GM12875 (cell line): Measurements from ENCODE around the gene VANGL2.

ENCODE experiments used
- H3K4me3 ChIP-seq: one replicate; pipeline ENCODE4 v1.5.1; 2011; ENCODE audit warnings: low read depth, low read length, control low read depth
- TF ChIP-seq, protein P1 (sequence below): IDR thresholded peaks from 2 replicates; pipeline ENCODE4 v1.5.1; 2011; ENCODE audit warnings: low read depth, mild to moderate bottlenecking, control low read depth, inconsistent platforms, low read length, moderate library complexity, borderline replicate concordance; ENCODE audit not compliant: insufficient read depth

Gene VANGL2

GRCh38 chr1:160400223-160400645 is at the start of gene VANGL2:
Gene VANGL2, plus strand, starts transcription at chr1:160400564. Its CDS starts 15,274 bp downstream, at chr1:160415838.
- H3K4me3 ChIP-seq, result no peak within 1 kb of the TSS
- TF ChIP-seq, protein P1, sequence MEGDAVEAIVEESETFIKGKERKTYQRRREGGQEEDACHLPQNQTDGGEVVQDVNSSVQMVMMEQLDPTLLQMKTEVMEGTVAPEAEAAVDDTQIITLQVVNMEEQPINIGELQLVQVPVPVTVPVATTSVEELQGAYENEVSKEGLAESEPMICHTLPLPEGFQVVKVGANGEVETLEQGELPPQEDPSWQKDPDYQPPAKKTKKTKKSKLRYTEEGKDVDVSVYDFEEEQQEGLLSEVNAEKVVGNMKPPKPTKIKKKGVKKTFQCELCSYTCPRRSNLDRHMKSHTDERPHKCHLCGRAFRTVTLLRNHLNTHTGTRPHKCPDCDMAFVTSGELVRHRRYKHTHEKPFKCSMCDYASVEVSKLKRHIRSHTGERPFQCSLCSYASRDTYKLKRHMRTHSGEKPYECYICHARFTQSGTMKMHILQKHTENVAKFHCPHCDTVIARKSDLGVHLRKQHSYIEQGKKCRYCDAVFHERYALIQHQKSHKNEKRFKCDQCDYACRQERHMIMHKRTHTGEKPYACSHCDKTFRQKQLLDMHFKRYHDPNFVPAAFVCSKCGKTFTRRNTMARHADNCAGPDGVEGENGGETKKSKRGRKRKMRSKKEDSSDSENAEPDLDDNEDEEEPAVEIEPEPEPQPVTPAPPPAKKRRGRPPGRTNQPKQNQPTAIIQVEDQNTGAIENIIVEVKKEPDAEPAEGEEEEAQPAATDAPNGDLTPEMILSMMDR, result no peak

- TF ChIP-seq, protein P1, result no peak
- H3K4me3 ChIP-seq, result no peak overlapping the region
These were observed 48.7 kb upstream of the VANGL2 start for GRCh38 chr1:160351629-160352028.

- H3K4me3 ChIP-seq, result no peak overlapping the region
- TF ChIP-seq, protein P1, result no peak
These were observed 47.8 kb upstream of the VANGL2 start for GRCh38 chr1:160352555-160352954.

- TF ChIP-seq, protein P1, result no peak
- no peak overlapping the region for H3K4me3 ChIP-seq
These were observed 47.1 kb upstream of the VANGL2 start for GRCh38 chr1:160353223-160353622.

DNA sequence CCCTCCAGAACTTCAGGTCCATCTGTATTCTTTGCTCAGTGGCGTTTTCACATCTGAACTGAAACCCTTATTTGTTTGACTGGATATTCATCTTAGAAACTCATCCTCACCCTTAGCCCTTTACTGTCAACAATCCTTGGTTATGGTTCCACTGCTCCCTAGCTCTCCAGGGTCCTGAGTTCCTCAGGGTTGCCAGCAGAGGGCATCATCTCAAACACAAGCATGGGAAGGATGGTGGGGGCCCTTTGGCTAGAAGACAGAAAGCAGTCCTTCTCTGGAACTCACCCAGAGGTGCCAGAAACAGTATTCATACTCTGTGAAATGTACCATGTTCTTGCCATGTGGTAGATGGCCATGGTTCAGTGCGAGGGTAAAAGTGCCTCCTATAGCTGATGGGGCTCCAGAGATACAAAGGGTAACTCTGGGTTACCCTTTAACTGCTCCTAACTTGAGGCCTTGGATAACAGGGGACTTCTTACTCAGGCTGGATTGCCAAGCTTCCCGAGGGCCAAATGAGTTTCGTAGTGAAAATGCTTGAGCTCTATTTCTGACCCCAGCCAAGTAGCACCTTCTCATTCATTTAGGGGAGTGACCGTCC is 45.9 kb upstream of the VANGL2 start:
- TF ChIP-seq, protein P1, result peak; percentile 56; the same call in 1 of the 2 replicates
- H3K4me3 ChIP-seq, result no peak overlapping the region

DNA sequence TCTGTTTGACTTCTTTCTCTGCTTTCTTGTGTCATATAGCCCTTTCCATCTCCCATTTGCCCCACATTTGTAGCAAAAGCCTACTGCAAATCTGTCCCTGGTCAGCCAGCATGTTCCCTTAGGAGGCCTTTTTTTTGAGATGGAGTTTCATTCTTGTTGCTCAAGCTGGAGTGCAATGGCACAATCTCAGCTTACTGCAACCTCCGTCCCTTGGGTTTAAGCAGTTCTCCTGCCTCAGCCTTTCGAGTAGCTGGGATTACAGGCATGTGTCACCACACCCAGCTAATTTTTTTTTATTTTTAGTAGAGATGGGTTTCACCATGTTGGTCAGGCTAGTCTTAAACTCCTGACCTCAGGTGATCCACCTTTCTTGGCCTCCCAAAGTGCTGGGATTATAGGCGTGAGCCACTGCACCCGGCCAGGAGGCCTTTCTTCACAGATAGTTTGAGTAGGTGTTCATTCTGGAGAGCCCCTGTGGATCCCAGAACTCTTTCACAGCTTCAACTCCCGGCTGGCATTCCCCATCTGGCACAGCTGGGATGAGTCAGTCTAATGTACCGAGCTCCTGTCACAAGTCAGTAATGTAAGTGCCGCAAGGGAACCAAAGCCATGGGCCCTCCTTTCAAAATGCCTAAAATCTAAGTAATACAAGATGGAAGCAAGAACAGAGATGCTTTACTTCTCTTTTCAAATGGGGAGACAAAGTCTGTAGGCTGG is 42.9 kb upstream of the VANGL2 start:
- H3K4me3 ChIP-seq, result no peak overlapping the region
- TF ChIP-seq, protein P1, result no peak

GRCh38 chr1:160358073-160358472 is 42.3 kb upstream of the VANGL2 start:
- H3K4me3 ChIP-seq, result no peak overlapping the region
- TF ChIP-seq, protein P1, result no peak
